ENCODE data around the gene PTK7.

Gene PTK7

DNA sequence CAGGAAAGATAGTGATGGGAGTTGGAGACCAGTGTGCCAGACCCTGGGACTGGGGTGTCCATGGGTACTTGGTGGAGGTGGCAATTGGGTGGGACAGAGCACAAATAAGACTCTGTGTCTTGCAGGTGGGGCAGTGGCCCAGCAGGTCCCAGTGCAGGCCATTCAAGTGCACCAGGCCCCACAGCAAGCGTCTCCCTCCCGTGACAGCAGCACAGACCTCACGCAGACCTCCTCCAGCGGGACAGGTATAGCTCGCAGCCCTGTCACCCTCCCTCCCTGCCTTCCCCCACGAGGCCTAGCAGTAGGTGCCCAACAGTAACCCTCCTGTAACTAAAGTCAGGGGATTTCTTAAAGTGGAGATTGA, 100.3 kb downstream of the PTK7 start:
- TF ChIP-seq, protein P1, sequence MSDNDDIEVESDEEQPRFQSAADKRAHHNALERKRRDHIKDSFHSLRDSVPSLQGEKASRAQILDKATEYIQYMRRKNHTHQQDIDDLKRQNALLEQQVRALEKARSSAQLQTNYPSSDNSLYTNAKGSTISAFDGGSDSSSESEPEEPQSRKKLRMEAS (IDR thresholded peaks at IDR 0.05), result no peak
- TF ChIP-seq FOXM1 (IDR thresholded peaks at IDR 0.05; ENCODE audit: borderline replicate concordance, low read depth), result no peak
- no peak for TF ChIP-seq EGR1 (IDR thresholded peaks at IDR 0.05)
- no peak for TF ChIP-seq RAD21 (IDR thresholded peaks at IDR 0.05; ENCODE audit: low read depth)
- no peak for TF ChIP-seq YY1 (IDR thresholded peaks at IDR 0.05; ENCODE audit: low read depth)
- TF ChIP-seq EP300 (IDR thresholded peaks at IDR 0.05; ENCODE audit: borderline replicate concordance), result no peak
- TF ChIP-seq, protein P2, sequence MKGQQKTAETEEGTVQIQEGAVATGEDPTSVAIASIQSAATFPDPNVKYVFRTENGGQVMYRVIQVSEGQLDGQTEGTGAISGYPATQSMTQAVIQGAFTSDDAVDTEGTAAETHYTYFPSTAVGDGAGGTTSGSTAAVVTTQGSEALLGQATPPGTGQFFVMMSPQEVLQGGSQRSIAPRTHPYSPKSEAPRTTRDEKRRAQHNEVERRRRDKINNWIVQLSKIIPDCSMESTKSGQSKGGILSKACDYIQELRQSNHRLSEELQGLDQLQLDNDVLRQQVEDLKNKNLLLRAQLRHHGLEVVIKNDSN (IDR thresholded peaks at IDR 0.05), result no peak
- TF ChIP-seq, protein P3, sequence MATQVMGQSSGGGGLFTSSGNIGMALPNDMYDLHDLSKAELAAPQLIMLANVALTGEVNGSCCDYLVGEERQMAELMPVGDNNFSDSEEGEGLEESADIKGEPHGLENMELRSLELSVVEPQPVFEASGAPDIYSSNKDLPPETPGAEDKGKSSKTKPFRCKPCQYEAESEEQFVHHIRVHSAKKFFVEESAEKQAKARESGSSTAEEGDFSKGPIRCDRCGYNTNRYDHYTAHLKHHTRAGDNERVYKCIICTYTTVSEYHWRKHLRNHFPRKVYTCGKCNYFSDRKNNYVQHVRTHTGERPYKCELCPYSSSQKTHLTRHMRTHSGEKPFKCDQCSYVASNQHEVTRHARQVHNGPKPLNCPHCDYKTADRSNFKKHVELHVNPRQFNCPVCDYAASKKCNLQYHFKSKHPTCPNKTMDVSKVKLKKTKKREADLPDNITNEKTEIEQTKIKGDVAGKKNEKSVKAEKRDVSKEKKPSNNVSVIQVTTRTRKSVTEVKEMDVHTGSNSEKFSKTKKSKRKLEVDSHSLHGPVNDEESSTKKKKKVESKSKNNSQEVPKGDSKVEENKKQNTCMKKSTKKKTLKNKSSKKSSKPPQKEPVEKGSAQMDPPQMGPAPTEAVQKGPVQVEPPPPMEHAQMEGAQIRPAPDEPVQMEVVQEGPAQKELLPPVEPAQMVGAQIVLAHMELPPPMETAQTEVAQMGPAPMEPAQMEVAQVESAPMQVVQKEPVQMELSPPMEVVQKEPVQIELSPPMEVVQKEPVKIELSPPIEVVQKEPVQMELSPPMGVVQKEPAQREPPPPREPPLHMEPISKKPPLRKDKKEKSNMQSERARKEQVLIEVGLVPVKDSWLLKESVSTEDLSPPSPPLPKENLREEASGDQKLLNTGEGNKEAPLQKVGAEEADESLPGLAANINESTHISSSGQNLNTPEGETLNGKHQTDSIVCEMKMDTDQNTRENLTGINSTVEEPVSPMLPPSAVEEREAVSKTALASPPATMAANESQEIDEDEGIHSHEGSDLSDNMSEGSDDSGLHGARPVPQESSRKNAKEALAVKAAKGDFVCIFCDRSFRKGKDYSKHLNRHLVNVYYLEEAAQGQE (IDR thresholded peaks at IDR 0.05; ENCODE audit: low read depth), result no peak

DNA sequence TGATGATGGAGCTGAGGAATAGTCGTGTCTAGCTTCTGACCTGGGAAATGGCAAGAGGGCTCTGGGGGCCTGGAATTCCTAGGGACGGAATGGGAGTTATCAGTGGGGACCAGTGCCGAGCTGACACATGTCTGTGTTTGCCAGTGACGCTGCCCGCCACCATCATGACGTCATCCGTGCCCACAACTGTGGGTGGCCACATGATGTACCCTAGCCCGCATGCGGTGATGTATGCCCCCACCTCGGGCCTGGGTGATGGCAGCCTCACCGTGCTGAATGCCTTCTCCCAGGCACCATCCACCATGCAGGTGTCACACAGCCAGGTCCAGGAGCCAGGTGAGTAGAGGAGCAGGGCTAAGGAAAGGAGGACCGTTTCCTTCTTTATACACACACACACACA, 102.0 kb downstream of the PTK7 start:
- TF ChIP-seq EGR1 (IDR thresholded peaks at IDR 0.05) (no peak), RAD21 (IDR thresholded peaks at IDR 0.05; ENCODE audit: low read depth) (no peak), CREB1 (IDR thresholded peaks at IDR 0.05; ENCODE audit: low read depth) (no peak), YY1 (IDR thresholded peaks at IDR 0.05; ENCODE audit: low read depth) (no peak), TAF1 (IDR thresholded peaks at IDR 0.05; ENCODE audit: low read depth) (no peak), FOXM1 (IDR thresholded peaks at IDR 0.05; ENCODE audit: borderline replicate concordance, low read depth) (no peak), CEBPB (IDR thresholded peaks at IDR 0.05) (no peak)
- TF ChIP-seq, protein P3 (IDR thresholded peaks at IDR 0.05; ENCODE audit: low read depth), result no peak

- TF ChIP-seq CEBPB (IDR thresholded peaks at IDR 0.05) (no peak), CREB1 (IDR thresholded peaks at IDR 0.05; ENCODE audit: low read depth) (no peak), EGR1 (IDR thresholded peaks at IDR 0.05) (no peak), FOXM1 (IDR thresholded peaks at IDR 0.05; ENCODE audit: borderline replicate concordance, low read depth) (no peak), TAF1 (IDR thresholded peaks at IDR 0.05; ENCODE audit: low read depth) (no peak), NFIC (IDR thresholded peaks at IDR 0.05) (no peak), RAD21 (IDR thresholded peaks at IDR 0.05; ENCODE audit: low read depth) (no peak), TEAD4 (IDR thresholded peaks at IDR 0.05) (no peak)
- TF ChIP-seq, protein P3 (IDR thresholded peaks at IDR 0.05; ENCODE audit: low read depth), result no peak
- TF ChIP-seq, protein P1 (IDR thresholded peaks at IDR 0.05), result no peak
- TF ChIP-seq, protein P2 (IDR thresholded peaks at IDR 0.05), result no peak
Observed at GRCh38 chr6:43178951-43179830, 103.1 kb downstream of the PTK7 start.

- TF ChIP-seq FOXM1 (IDR thresholded peaks at IDR 0.05; ENCODE audit: borderline replicate concordance, low read depth) (no peak), ZBTB7A (IDR thresholded peaks at IDR 0.05; ENCODE audit: low read depth) (no peak), TCF12 (IDR thresholded peaks at IDR 0.05; ENCODE audit: low read depth) (no peak), RAD21 (IDR thresholded peaks at IDR 0.05; ENCODE audit: low read depth) (no peak)
- TF ChIP-seq, protein P2 (IDR thresholded peaks at IDR 0.05), result no peak
Observed at GRCh38 chr6:43180058-43180457, 103.9 kb downstream of the PTK7 start.

Data from Ishikawa (cell line).